HG03565 (cell line): ENCODE data around the gene CLASRP.

Experiments
- ATAC-seq: cut with Tn5 transposase; IDR thresholded peaks from one replicate; pipeline ENCODE4 v1.9.1; 2021; ENCODE audit warnings: mild to moderate bottlenecking, moderate library complexity; ENCODE audit not compliant: unreplicated experiment

Gene CLASRP

GRCh38 chr19:45059258-45059965 is 20.6 kb downstream of the CLASRP start:
- no peak for ATAC-seq

- ATAC-seq = no peak
Measured at GRCh38 chr19:45061965-45062364, 23.1 kb downstream of the CLASRP start.

GRCh38 chr19:45063851-45064801 is 25.3 kb downstream of the CLASRP start:
- ATAC-seq = no peak

- ATAC-seq = no peak
Measured at GRCh38 chr19:45066921-45067661, 28.2 kb downstream of the CLASRP start.

- no peak for ATAC-seq
Measured at GRCh38 chr19:45068041-45068440, 29.2 kb downstream of the CLASRP start.

GRCh38 chr19:45069056-45069455 is 30.2 kb downstream of the CLASRP start:
- no peak for ATAC-seq

GRCh38 chr19:45070214-45070613 is 31.4 kb downstream of the CLASRP start:
- no peak for ATAC-seq

GRCh38 chr19:45070861-45071544 is 32.2 kb downstream of the CLASRP start:
- no peak for ATAC-seq

GRCh38 chr19:45071545-45071938 is 32.7 kb downstream of the CLASRP start:
- no peak for ATAC-seq

GRCh38 chr19:45071969-45072790 is 33.3 kb downstream of the CLASRP start:
- ATAC-seq = no peak

GRCh38 chr19:45074744-45075300 is 36.0 kb downstream of the CLASRP start:
- peak; percentile 10 for ATAC-seq

GRCh38 chr19:45075301-45076028 is 36.6 kb downstream of the CLASRP start:
- peak; percentile 39 for ATAC-seq

GRCh38 chr19:45076029-45076850 is 37.4 kb downstream of the CLASRP start, which contains the start of gene ZNF296:
Gene ZNF296 (minus strand): TSS chr19:45076478. CDS start chr19:45076373, 105 bp downstream.
- ATAC-seq = peak; percentile 27

- ATAC-seq = no peak
Measured at GRCh38 chr19:45076851-45077730, 38.2 kb downstream of the CLASRP start.

- no peak for ATAC-seq
Measured at GRCh38 chr19:45078390-45079062, 39.7 kb downstream of the CLASRP start.
